GM10248 (cell line): Measurements from ENCODE around the gene PIK3C2B.

ENCODE experiments used
- CTCF ChIA-PET: fragments of 300-600 bp; sonication (Branson Sonifier 250); formaldehyde crosslinking; extraction: SDS; loops from one replicate; lab custom pipeline; 2021; ENCODE audit warnings: antibody characterized with exemption; lab: Yijun Ruan, JAX
- POLR2A ChIA-PET: fragments of 350-650 bp; sonication (Branson Sonifier 250); formaldehyde crosslinking; extraction: SDS; loops from one replicate; lab custom pipeline; 2020; ENCODE audit warnings: antibody characterized with exemption; lab: Yijun Ruan, JAX
- DNase-seq: peaks from one replicate; pipeline ENCODE4 v3.0.0; 2012; ENCODE audit errors: extremely low spot score
- CTCF ChIP-seq: IDR thresholded peaks from 2 replicates; pipeline ENCODE4 v1.5.1; 2012; ENCODE audit warnings: mild to moderate bottlenecking, low read depth; ENCODE audit errors: extremely low read depth, missing control alignments, control extremely low read depth

PIK3C2B gene

DNA sequence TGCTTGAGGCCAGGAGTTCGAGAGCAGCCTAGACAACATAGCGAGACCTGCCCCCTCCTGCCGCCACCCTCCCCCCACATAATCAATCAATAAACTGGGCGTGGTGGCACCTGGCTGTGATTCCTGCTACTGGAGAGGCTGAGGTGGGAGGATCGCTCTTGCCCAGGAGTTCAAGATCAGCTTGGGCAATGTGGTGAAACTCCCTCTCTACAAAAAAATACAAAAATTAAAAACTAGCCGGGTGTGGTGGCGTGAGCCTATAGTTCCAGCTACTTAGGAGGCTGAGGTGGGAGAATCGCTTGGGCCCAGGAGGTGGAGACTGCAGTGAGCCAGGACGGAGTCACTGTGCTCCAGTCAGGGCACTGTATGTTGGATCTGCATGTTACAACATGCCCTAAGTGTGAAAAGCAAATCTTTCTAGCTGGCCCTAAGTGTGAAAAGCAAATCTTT lies 14.6 kb upstream of the PIK3C2B start:
- ChIA-PET CTCF (interaction anchor here (0.9 to 39.3 kb wide), 5 partner anchors 9 to 111 kb away, joined by 3 to 1775 read pairs (median 4); no protein-coding TSS in a partner anchor), POLR2A (interaction anchor here (0.6 to 1.1 kb wide), 2 partner anchors 9 to 23 kb away, joined by 3 to 8 read pairs; no protein-coding TSS in a partner anchor)
- no peak for TF ChIP-seq CTCF
- DNase-seq, result no peak

- no peak for DNase-seq
- ChIA-PET POLR2A (interaction anchor here (0.5 to 2.5 kb wide), 7 partner anchors 9 to 99 kb away, joined by 3 to 25 read pairs (median 3); partner anchors contain the start of genes MDM4 and PIK3C2B), CTCF (interaction anchor here (1.1 to 39.3 kb wide), 8 partner anchors 9 to 299 kb away, joined by 4 to 1775 read pairs (median 10); partner anchors contain the start of genes MDM4 and PIK3C2B)
- TF ChIP-seq CTCF, result no peak
Measured at GRCh38 chr1:204507317-204508105, 12.9 kb upstream of the PIK3C2B start.

DNA sequence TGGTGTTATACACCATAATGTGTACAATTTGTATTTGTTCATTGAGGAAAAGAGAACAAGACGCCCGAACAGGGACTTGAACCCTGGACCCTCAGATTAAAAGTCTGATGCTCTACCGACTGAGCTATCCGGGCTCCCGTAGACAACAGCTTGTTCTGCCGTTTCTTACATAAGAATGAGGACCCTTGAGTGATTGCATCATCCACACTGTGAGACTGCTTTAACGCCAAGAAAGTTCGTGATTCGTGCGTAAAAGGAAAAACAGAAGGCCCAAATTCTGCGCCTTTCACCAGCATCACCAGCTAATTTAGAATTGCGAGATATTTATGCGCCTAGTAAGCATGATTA lies 12.3 kb upstream of the PIK3C2B start:
- CTCF ChIA-PET, result interaction anchor here (1.0 to 39.3 kb wide), 10 partner anchors 10 to 300 kb away, joined by 3 to 1775 read pairs (median 6); partner anchors contain the start of genes MDM4 and PIK3C2B
- POLR2A ChIA-PET, result interaction anchor here (0.5 to 2.5 kb wide), 6 partner anchors 9 to 52 kb away, joined by 3 to 25 read pairs (median 3); partner anchors contain the start of genes MDM4 and PIK3C2B
- no peak for TF ChIP-seq CTCF

GRCh38 chr1:204506201-204506968 lies 11.8 kb upstream of the PIK3C2B start:
- CTCF ChIA-PET, result interaction anchor here (1.0 to 39.3 kb wide), 10 partner anchors 10 to 300 kb away, joined by 3 to 1775 read pairs (median 6); partner anchors contain the start of genes MDM4 and PIK3C2B
- no peak for DNase-seq
- POLR2A ChIA-PET, result interaction anchor here (0.7 to 2.5 kb wide), 6 partner anchors 10 to 52 kb away, joined by 3 to 25 read pairs (median 4); partner anchors contain the start of genes MDM4 and PIK3C2B
- no peak for TF ChIP-seq CTCF

More for the DNA sequence above, 12.3 kb upstream of the PIK3C2B start:
- peak; percentile 56 for DNase-seq

DNA sequence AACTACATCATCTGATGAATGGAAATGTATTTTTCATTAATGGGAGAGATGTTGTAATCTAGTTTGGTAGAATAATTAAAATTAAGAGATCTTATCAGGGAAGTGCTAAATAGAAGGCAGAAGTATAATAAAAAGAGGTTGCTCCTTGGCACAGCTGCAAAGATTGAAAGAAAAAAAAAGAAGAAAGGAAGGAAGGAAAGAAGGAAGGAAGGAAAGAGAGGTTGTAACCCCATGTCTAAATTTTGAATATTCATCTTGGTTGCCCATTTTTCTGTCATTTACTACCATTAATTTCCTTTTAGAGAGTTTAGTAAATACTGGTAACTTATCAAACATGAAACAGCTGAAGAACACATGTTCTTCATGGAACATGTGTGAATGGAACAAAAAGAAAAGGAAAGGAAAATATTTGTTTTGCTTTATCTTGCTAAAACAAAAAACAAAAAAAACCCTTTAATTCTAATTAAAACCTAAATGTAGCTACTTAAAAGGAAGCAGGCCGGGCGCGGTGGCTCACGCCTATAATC lies 11.1 kb upstream of the PIK3C2B start:
- no peak for TF ChIP-seq CTCF
- DNase-seq, result no peak
- ChIA-PET POLR2A (interaction anchor here (1.1 to 2.5 kb wide), 3 partner anchors 11 to 26 kb away, joined by 4 to 25 read pairs (median 5); partner anchors contain the start of genes MDM4 and PIK3C2B), CTCF (interaction anchor here (1.0 to 39.3 kb wide), 9 partner anchors 11 to 301 kb away, joined by 3 to 1775 read pairs (median 8); partner anchors contain the start of genes MDM4 and PIK3C2B)
